Astrocyte (in vitro differentiated cells and primary cell): ENCODE results near the gene MAP7D1. TPM values are rescaled to one million over a fixed set of nuclear protein-coding genes. Genes with fewer than 3 reads are reported as not detected.

Experiments used
- DNase-seq: peaks from one replicate; pipeline ENCODE4 v3.0.0-alpha.2; 2010; ENCODE audit warnings: low read depth
- FAIRE-seq: peaks from 2 replicates; lab custom pipeline; 2011; peaks lifted over from hg19 to GRCh38; lab: Jason Lieb, UNC
- H2AFZ ChIP-seq: 2 replicates; pipeline ENCODE4 v1.6.0; 2012; ENCODE audit warnings: low read depth, low read length, inconsistent platforms
- H3K27ac ChIP-seq: 2 replicates; pipeline ENCODE4 v1.5.1; 2011; ENCODE audit warnings: low read depth, low read length, inconsistent platforms
- H3K27me3 ChIP-seq: 2 replicates; pipeline ENCODE4 v1.6.0; 2011; ENCODE audit warnings: low read length, inconsistent platforms; ENCODE audit not compliant: insufficient read depth
- H3K36me3 ChIP-seq: 2 replicates; pipeline ENCODE4 v1.5.1; 2011; ENCODE audit warnings: low read length, inconsistent platforms; ENCODE audit not compliant: insufficient read depth
- H3K4me1 ChIP-seq: 2 replicates; pipeline ENCODE4 v1.5.1; 2011; ENCODE audit warnings: low read length, inconsistent platforms; ENCODE audit not compliant: insufficient read depth
- H3K4me2 ChIP-seq: 2 replicates; pipeline ENCODE4 v1.6.0; 2012; ENCODE audit warnings: low read length, inconsistent platforms
- H3K4me3 ChIP-seq: 2 replicates; pipeline ENCODE4 v1.5.1; 2011; ENCODE audit warnings: low read depth, mild to moderate bottlenecking, low read length, inconsistent platforms; ENCODE audit not compliant: insufficient read depth
- H3K79me2 ChIP-seq: 2 replicates; pipeline ENCODE4 v1.6.0; 2012; ENCODE audit warnings: mild to moderate bottlenecking, low read length, inconsistent platforms; ENCODE audit not compliant: insufficient read depth
- H3K9ac ChIP-seq: 2 replicates; pipeline ENCODE4 v1.6.0; 2012; ENCODE audit warnings: mild to moderate bottlenecking, low read length, inconsistent platforms
- H3K9me3 ChIP-seq: 2 replicates; pipeline ENCODE4 v1.5.1; 2012; ENCODE audit warnings: low read depth, mild to moderate bottlenecking, low read length, inconsistent platforms; ENCODE audit not compliant: insufficient read depth
- H4K20me1 ChIP-seq: 2 replicates; pipeline ENCODE4 v1.6.0; 2012; ENCODE audit warnings: low read length, inconsistent platforms; ENCODE audit not compliant: insufficient read depth
- H3K27ac Mint-ChIP-seq: one replicate; pipeline ENCODE4 v1.8.0; 2021; ENCODE audit warnings: mild to moderate bottlenecking, mixed read lengths; ENCODE audit not compliant: unreplicated experiment
- H3K27me3 Mint-ChIP-seq: one replicate; pipeline ENCODE4 v1.8.0; 2021; ENCODE audit warnings: low read depth, mixed read lengths; ENCODE audit not compliant: unreplicated experiment
- H3K36me3 Mint-ChIP-seq: one replicate; pipeline ENCODE4 v1.8.0; 2021; ENCODE audit warnings: low read depth, mixed read lengths; ENCODE audit not compliant: unreplicated experiment
- H3K4me1 Mint-ChIP-seq: one replicate; pipeline ENCODE4 v1.8.0; 2021; ENCODE audit warnings: low read depth, mixed read lengths; ENCODE audit not compliant: unreplicated experiment
- H3K4me3 Mint-ChIP-seq: one replicate; pipeline ENCODE4 v1.8.0; 2021; ENCODE audit warnings: mild to moderate bottlenecking, moderate library complexity, mixed read lengths; ENCODE audit not compliant: unreplicated experiment
- H3K9me3 Mint-ChIP-seq: one replicate; pipeline ENCODE4 v1.8.0; 2021; ENCODE audit warnings: mild to moderate bottlenecking, mixed read lengths; ENCODE audit not compliant: unreplicated experiment
- EZH2 ChIP-seq: IDR thresholded peaks from 2 replicates; pipeline ENCODE4 v1.6.1; 2012; ENCODE audit warnings: mild to moderate bottlenecking, low read length, inconsistent platforms; ENCODE audit not compliant: insufficient read depth
- total RNA-seq: library from RNA; stranded (reverse); gene quantifications from 2 replicates; pipeline ENCODE4 v1.2.1, GENCODE V29; 2021
- TF ChIP-seq, protein P1 (sequence below): IDR thresholded peaks from 2 replicates; pipeline ENCODE4 v1.5.1; 2011; ENCODE audit warnings: low read depth, mild to moderate bottlenecking, inconsistent platforms, low read length, moderate library complexity; ENCODE audit not compliant: insufficient read depth

MAP7D1 gene
- total RNA-seq, 1 donor from 2014 or later, result 271 TPM

DNA sequence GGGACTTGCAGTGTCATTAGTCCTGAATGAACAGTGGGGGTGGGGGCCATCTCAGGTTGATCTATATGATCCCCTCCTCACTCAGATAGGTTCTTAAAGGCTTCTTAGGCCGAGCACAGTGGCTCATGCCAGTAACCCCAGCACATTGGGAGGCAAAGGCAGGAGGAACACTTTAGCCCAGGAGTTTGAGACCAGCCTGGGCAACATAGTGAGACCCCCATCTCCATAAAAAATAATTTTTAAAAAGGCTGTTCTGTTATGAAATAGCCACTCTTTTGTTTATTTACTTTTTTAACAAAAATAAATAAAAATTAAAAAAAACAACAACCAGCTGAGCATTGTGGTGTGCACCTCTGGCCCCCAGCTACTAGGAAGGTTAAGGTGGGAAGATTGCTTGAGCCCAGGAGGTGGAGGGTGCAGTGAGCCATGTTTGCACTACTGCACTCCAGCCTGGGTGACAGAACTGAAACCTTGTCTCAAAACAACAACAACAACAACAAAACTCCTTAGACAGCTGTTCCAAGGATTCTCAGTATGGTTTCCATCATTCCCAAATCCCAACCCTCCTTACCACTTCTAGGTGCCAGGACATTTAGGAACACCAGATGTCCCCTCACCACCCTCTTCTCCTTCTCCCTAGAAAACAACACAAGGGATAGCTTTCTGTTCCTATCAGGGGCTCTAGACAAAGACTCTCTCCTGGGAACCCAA lies 4.7 kb upstream of the MAP7D1 start:
- Mint-ChIP-seq H3K27me3 (no peaks in the 10 kb centered on the region), H3K36me3 (peaks cover 6% of the 10 kb centered on the region), H3K4me3 (peak overlapping the region; percentile 50), H3K4me1 (peaks cover 34% of the 10 kb centered on the region), H3K27ac (peak overlapping the region; percentile 96), H3K9me3 (peaks cover 4% of the 10 kb centered on the region)
- Histone ChIP-seq H3K4me3 (no peak overlapping the region), H2AFZ (peak overlapping the region; percentile 63), H3K4me2 (peak overlapping the region; percentile 82), H3K79me2 (peaks cover 41% of the 10 kb centered on the region), H3K9me3 (no peaks in the 10 kb centered on the region), H3K27me3 (no peaks in the 10 kb centered on the region), H4K20me1 (peaks cover 6% of the 10 kb centered on the region), H3K9ac (peak overlapping the region; percentile 85), H3K36me3 (no peaks in the 10 kb centered on the region), H3K4me1 (peaks cover 36% of the 10 kb centered on the region), H3K27ac (peak overlapping the region; percentile 98)
- FAIRE-seq, result no peak
- no peak for DNase-seq
- no peak for TF ChIP-seq EZH2
- TF ChIP-seq, protein P1, sequence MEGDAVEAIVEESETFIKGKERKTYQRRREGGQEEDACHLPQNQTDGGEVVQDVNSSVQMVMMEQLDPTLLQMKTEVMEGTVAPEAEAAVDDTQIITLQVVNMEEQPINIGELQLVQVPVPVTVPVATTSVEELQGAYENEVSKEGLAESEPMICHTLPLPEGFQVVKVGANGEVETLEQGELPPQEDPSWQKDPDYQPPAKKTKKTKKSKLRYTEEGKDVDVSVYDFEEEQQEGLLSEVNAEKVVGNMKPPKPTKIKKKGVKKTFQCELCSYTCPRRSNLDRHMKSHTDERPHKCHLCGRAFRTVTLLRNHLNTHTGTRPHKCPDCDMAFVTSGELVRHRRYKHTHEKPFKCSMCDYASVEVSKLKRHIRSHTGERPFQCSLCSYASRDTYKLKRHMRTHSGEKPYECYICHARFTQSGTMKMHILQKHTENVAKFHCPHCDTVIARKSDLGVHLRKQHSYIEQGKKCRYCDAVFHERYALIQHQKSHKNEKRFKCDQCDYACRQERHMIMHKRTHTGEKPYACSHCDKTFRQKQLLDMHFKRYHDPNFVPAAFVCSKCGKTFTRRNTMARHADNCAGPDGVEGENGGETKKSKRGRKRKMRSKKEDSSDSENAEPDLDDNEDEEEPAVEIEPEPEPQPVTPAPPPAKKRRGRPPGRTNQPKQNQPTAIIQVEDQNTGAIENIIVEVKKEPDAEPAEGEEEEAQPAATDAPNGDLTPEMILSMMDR, result no peak

DNA sequence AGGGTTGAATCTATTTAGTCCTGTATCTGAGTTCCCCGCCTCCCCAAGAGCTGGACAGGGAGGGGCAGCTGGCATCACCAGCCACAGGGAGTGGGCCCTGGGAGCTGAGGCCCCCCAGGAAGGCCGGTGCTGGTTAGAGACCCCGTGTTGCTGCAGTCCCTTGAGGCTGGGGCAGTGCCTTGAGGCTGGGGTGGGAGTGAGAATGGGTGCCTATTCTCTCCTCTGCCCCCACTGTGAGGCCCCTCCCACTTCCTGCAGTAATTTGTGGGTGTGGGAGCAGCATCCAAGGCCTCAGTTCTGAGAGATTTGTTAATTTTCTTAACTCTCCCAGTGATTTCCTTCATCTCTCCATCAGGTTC lies 4.1 kb upstream of the MAP7D1 start:
- H3K9me3 Mint-ChIP-seq, result peaks cover 4% of the 10 kb centered on the region
- H2AFZ ChIP-seq, result peak overlapping the region; percentile 63

More for the DNA sequence above, 4.1 kb upstream of the MAP7D1 start:
- peak overlapping the region; percentile 54 for H3K4me2 ChIP-seq
- peak overlapping the region; percentile 98 for H3K27ac ChIP-seq
- TF ChIP-seq EZH2, result no peak
- TF ChIP-seq, protein P1, result no peak
- no peaks in the 10 kb centered on the region for H3K27me3 Mint-ChIP-seq
- peaks cover 9% of the 10 kb centered on the region for H4K20me1 ChIP-seq
- no peaks in the 10 kb centered on the region for H3K27me3 ChIP-seq
- peak overlapping the region; percentile 64 for H3K27ac Mint-ChIP-seq
- H3K4me3 ChIP-seq, result no peak overlapping the region
- H3K79me2 ChIP-seq, result peaks cover 41% of the 10 kb centered on the region
- peaks cover 4% of the 10 kb centered on the region for H3K36me3 Mint-ChIP-seq
- H3K9me3 ChIP-seq, result no peaks in the 10 kb centered on the region
- peaks cover 36% of the 10 kb centered on the region for H3K4me1 ChIP-seq
- DNase-seq (no peak), FAIRE-seq (no peak)
- H3K4me1 Mint-ChIP-seq, result peaks cover 34% of the 10 kb centered on the region
- no peaks in the 10 kb centered on the region for H3K36me3 ChIP-seq
- no peak overlapping the region for H3K4me3 Mint-ChIP-seq
- H3K9ac ChIP-seq, result peak overlapping the region; percentile 47
